ENCODE results near the gene MEIOC. TPM values are rescaled to one million over a fixed set of nuclear protein-coding genes. Genes with fewer than 3 reads are reported as not detected.
A peak's percentile ranks its signal among the peaks of the same experiment; 100 is the strongest.
"Not testable (repeated sequence)": the region's sequence is repeated elsewhere in the genome, so short reads cannot be mapped to it uniquely, and the experiment has no call there.

The MEIOC gene
- total RNA-seq, 6 experiments from 2014 or later, result not detected

DNA sequence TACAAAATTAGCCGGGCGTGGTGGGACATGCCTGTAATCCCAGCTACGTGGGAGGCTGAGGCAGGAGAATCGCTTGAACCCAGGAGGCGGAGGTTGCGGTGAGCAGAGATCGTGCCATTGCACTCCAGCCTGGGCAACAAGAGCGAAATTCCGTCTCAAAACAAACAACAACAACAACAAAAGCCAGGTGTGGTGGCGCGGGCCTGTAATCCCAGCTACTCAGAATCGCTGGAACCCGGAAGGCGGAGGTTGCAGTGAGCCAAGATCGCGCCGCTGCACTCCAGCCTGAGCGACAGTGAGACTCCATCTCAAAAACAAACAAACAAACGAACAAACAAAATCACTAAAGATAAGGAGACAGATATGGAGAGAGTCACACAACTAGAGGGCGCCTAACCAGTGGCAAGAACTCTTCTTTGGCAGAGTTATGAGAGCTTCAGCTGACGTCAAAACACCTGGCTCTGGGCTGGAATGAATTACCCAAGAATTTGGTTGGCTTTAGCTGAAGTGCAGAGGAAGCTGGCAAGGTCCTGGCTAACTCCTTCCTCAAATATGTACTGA, 34.6 kb downstream of the MEIOC start:
- H3K4me1 ChIP-seq, result peaks cover 0 to 14% (median 3%) of the 10 kb centered on the region in 4 donors
- DNase-seq, result peak in 2 of 3 donors; percentile 19 to 76
- peak; percentile 62 to 83 (median 69) for ATAC-seq
- intact Hi-C loops (cut with DNase I); H3K9me3 ChIP-seq; H3K36me3 ChIP-seq; H3K27me3 ChIP-seq: not testable (repeated sequence)
- TF ChIP-seq, protein P1, sequence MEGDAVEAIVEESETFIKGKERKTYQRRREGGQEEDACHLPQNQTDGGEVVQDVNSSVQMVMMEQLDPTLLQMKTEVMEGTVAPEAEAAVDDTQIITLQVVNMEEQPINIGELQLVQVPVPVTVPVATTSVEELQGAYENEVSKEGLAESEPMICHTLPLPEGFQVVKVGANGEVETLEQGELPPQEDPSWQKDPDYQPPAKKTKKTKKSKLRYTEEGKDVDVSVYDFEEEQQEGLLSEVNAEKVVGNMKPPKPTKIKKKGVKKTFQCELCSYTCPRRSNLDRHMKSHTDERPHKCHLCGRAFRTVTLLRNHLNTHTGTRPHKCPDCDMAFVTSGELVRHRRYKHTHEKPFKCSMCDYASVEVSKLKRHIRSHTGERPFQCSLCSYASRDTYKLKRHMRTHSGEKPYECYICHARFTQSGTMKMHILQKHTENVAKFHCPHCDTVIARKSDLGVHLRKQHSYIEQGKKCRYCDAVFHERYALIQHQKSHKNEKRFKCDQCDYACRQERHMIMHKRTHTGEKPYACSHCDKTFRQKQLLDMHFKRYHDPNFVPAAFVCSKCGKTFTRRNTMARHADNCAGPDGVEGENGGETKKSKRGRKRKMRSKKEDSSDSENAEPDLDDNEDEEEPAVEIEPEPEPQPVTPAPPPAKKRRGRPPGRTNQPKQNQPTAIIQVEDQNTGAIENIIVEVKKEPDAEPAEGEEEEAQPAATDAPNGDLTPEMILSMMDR (IDR thresholded peaks at IDR 0.05), result peak in 3 of 4 donors; percentile 33 to 50 (median 37)
- 76% methylated on average over 17 of the region's 21 CpGs for WGBS (ENCODE audit: insufficient coverage, low coverage, low lambda C conversion rate, missing lambda C conversion rate)
- peak overlapping the region in 1 of 3 donors; percentile 95 for H3K4me3 ChIP-seq
- peak overlapping the region in 1 of 3 donors; percentile 77 for H3K27ac ChIP-seq

DNA sequence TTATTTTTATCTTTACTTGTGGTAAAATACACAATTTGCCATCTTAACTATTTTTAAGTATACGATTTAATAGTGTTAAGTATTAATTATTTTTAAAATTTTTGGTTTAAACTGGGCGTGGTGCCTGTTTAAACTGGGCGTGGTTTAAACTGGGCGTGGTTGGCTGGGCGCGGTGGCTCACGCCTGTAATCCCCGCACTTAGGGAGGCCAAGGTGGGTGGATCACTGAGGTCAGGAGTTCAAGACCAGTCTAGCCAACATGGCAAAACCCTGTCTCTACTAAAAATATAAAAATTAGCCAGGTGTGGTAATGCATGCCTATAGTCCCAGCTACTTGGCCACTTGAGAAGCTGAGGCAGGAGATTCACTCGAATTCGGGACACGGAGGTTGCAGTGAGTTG, 37.3 kb downstream of the MEIOC start:
- H3K9me3 ChIP-seq, result no peaks in the 10 kb centered on the region
- H3K4me1 ChIP-seq, result peaks cover 0 to 10% (median 2%) of the 10 kb centered on the region in 4 donors
- no peaks in the 10 kb centered on the region for H3K36me3 ChIP-seq
- H3K4me3 ChIP-seq, result no peak overlapping the region
- no peaks in the 10 kb centered on the region for H3K27me3 ChIP-seq
- intact Hi-C loops (cut with DNase I), result no loop called here
- no peak for DNase-seq
- no peak overlapping the region for H3K27ac ChIP-seq
- no peak for TF ChIP-seq POLR2A (IDR thresholded peaks at IDR 0.05)
- TF ChIP-seq, protein P1 (IDR thresholded peaks at IDR 0.05), result no peak
- 66% methylated on average over 11 of the region's 11 CpGs for WGBS (ENCODE audit: insufficient coverage, low coverage, low lambda C conversion rate, missing lambda C conversion rate)
- ATAC-seq, result no peak

DNA sequence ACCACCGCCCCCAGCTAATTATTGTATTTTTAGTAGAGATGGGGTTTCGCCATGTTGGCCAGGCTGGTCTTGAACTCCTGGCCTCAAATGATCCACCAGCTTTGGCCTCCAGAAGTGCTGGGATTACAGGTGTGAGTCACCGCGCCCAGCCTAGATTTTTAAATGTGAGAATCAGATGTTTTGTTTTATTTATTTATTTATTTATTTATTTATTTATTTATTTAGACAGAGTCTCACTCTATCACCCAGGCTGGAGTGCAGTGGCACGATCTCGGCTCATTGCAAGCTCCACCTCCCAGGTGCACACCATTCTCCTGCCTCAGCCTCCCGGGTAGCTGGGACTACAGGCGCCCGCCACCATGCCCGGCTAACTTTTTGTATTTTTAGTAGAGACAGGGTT, 44.0 kb downstream of the MEIOC start:
- WGBS (ENCODE audit: insufficient coverage, low coverage, low lambda C conversion rate, missing lambda C conversion rate), result 78% methylated on average over 10 of the region's 10 CpGs
- H3K27me3 ChIP-seq; DNase-seq; H3K4me3 ChIP-seq; H3K36me3 ChIP-seq; ATAC-seq; H3K9me3 ChIP-seq; intact Hi-C loops (cut with DNase I); H3K27ac ChIP-seq; H3K4me1 ChIP-seq: not testable (repeated sequence)

DNA sequence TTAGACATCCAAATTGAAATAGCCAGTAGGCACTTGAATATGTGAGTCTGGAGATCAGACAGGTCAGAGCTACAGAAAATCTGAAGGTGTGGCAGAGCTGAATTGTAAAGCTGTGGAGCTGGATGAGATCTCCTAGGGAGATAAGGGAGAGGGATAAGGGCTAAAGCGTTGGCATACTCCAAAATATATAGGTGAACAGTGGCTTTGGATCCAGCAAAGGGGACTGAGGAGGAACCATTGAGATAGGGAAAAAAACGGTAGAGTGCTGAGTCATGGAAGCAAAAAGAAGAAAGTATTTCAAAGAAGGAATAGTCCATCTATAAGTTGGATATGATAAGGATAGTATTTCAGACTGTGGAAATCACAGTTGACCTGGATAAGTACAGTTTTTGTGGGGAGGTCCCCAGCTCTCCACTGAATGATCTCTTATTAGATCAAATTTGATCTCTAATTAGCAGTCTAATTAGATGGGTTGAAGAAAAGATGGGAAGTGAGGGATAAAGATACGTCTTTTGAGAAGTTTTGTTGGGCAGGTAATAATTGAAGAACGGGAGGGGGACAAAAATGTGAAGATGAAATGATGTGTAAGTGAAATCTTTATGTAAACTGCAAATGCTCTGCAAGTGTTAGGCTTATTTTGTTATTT, 51.6 kb downstream of the MEIOC start:
- ATAC-seq, result peak in 1 of 4 donors; percentile 11
- no peaks in the 10 kb centered on the region for H3K36me3 ChIP-seq
- no peak for TF ChIP-seq POLR2A (IDR thresholded peaks at IDR 0.05)
- TF ChIP-seq, protein P1 (IDR thresholded peaks at IDR 0.05), result no peak
- intact Hi-C loops (cut with DNase I), result no loop called here
- peak overlapping the region in 1 of 3 donors; percentile 2 for H3K27ac ChIP-seq
- H3K4me1 ChIP-seq, result peaks cover 0 to 10% (median 3%) of the 10 kb centered on the region in 4 donors
- no peaks in the 10 kb centered on the region for H3K9me3 ChIP-seq
- 26% methylated on average over 4 of the region's 4 CpGs for WGBS (ENCODE audit: insufficient coverage, low coverage, low lambda C conversion rate, missing lambda C conversion rate)
- DNase-seq, result no peak
- no peaks in the 10 kb centered on the region for H3K27me3 ChIP-seq
- H3K4me3 ChIP-seq, result peak overlapping the region; percentile 50 to 86 (median 79)
